ENCODE data around the gene UCP2. TPM values are rescaled to one million over a fixed set of nuclear protein-coding genes. Genes with fewer than 3 reads are reported as not detected.

UCP2 gene
- 1.5 TPM in 1 of 2 replicates, not detected in the other for total RNA-seq (ENCODE audit: low replicate concordance)

- TF ChIP-seq CTCF (IDR thresholded peaks at IDR 0.05; ENCODE audit: insufficient read depth, low read length): no peak
- peak; percentile 41 for DNase-seq (ENCODE audit: low read depth)
- peak within 1 kb of the TSS; percentile 71 for H3K4me3 ChIP-seq (ENCODE audit: low read depth, low read length)
Observed at GRCh38 chr11:73982595-73982989, at the start of gene UCP2. Gene UCP2, minus strand, starts transcription at chr11:73982843. Its CDS starts 4,465 bp downstream, at chr11:73978378.

GRCh38 chr11:74030723-74031676, 48.4 kb upstream of the UCP2 start:
- H3K4me3 ChIP-seq (ENCODE audit: low read depth, low read length): no peak overlapping the region
- DNase-seq (ENCODE audit: low read depth): peak; percentile 8
- no peak for TF ChIP-seq CTCF (IDR thresholded peaks at IDR 0.05; ENCODE audit: insufficient read depth, low read length)

- H3K4me3 ChIP-seq (ENCODE audit: low read depth, low read length): no peak overlapping the region
- no peak for DNase-seq (ENCODE audit: low read depth)
- TF ChIP-seq CTCF (IDR thresholded peaks at IDR 0.05; ENCODE audit: insufficient read depth, low read length): no peak
Observed at GRCh38 chr11:74025467-74026166, 43.0 kb upstream of the UCP2 start.

GRCh38 chr11:74024261-74025029, 41.8 kb upstream of the UCP2 start:
- no peak for TF ChIP-seq CTCF (IDR thresholded peaks at IDR 0.05; ENCODE audit: insufficient read depth, low read length)
- DNase-seq (ENCODE audit: low read depth): peak; percentile 88
- H3K4me3 ChIP-seq (ENCODE audit: low read depth, low read length): no peak overlapping the region

- DNase-seq (ENCODE audit: low read depth): no peak
- no peak for TF ChIP-seq CTCF (IDR thresholded peaks at IDR 0.05; ENCODE audit: insufficient read depth, low read length)
- no peak overlapping the region for H3K4me3 ChIP-seq (ENCODE audit: low read depth, low read length)
Observed at GRCh38 chr11:74023276-74023675, 40.6 kb upstream of the UCP2 start.

- no peak for TF ChIP-seq CTCF (IDR thresholded peaks at IDR 0.05; ENCODE audit: insufficient read depth, low read length)
Observed at GRCh38 chr11:74022546-74022945, 39.9 kb upstream of the UCP2 start.

More at GRCh38 chr11:74022546-74022945, 39.9 kb upstream of the UCP2 start:
- H3K4me3 ChIP-seq (ENCODE audit: low read depth, low read length): no peak overlapping the region
- DNase-seq (ENCODE audit: low read depth): no peak

Measured in fibroblast of the aortic adventitia (primary cell).